GM12878 (cell line): ENCODE results near the gene NEBL. TPM values are rescaled to one million over a fixed set of nuclear protein-coding genes. Genes with fewer than 3 reads are reported as not detected.

Experiments used
- ATAC-seq: fragments of 200-7000 bp; cut with Tn5 transposase; 3 replicates; pipeline ENCODE4 v1.9.1; 2020; ENCODE audit warnings: mild to moderate bottlenecking, moderate library complexity
- BruUV-seq: library from RNA; stranded (reverse); fragments of 400-500 nt; replicated peaks from 2 replicates; lab custom pipeline; 2021; lab: Mats Ljungman, UMichigan
- CTCF ChIA-PET: fragments of 300-600 bp; sonication (Branson Sonifier 250); formaldehyde crosslinking; extraction: SDS; loops from one replicate; lab custom pipeline; 2021; ENCODE audit warnings: inconsistent platforms; lab: Yijun Ruan, JAX
- POLR2A ChIA-PET: fragments of 350-600 bp; formaldehyde crosslinking; extraction: SDS; loops from one replicate; lab custom pipeline; 2021; ENCODE audit warnings: inconsistent platforms; lab: Charles Lee
- RAD21 ChIA-PET: fragments of 300-600 bp; sonication (Branson Sonifier 250); formaldehyde crosslinking; loops from one replicate; lab custom pipeline; 2023; ENCODE audit warnings: antibody characterized with exemption; ENCODE audit not compliant: unreplicated experiment; lab: Charles Lee
- SMC1A ChIA-PET: fragments of 300-600 bp; sonication (Branson Sonifier 250); formaldehyde crosslinking; loops from one replicate; lab custom pipeline; 2023; ENCODE audit not compliant: unreplicated experiment, uncharacterized antibody; lab: Charles Lee
- DNase-seq: peaks from one replicate; pipeline ENCODE4 v3.0.0-alpha.2; 2011; ENCODE audit warnings: low read depth, low spot score
- FAIRE-seq: peaks from 3 replicates; lab custom pipeline; 2011; peaks lifted over from hg19 to GRCh38; lab: Jason Lieb, UNC
- H2AFZ ChIP-seq: 2 replicates; pipeline ENCODE4 v1.6.0; 2011; ENCODE audit warnings: low read depth, low read length, control low read depth; ENCODE audit not compliant: control insufficient read depth
- H3K27ac ChIP-seq: 2 replicates; pipeline ENCODE4 v1.5.1; 2011; ENCODE audit warnings: control low read depth; ENCODE audit not compliant: control insufficient read depth, insufficient read depth
- H3K27me3 ChIP-seq, 2 experiments: replicated peaks in 1 of 2; 2 replicates each; pipeline versions ENCODE4 v1.6.0 to v1.6.1; 2011; ENCODE audit warnings: low read length in 1 of 2; ENCODE audit not compliant: control insufficient read depth in 2 of 2, insufficient read depth in 2 of 2
- H3K36me3 ChIP-seq, 2 experiments: 2 replicates each; pipeline ENCODE4 v1.5.1; 2011; ENCODE audit warnings: low read length in 1 of 2; ENCODE audit not compliant: control insufficient read depth in 2 of 2, insufficient read depth in 2 of 2
- H3K4me1 ChIP-seq: 2 replicates; pipeline ENCODE4 v1.6.1; 2011; ENCODE audit warnings: mild to moderate bottlenecking, low read length, moderate library complexity, mixed read lengths; ENCODE audit not compliant: control insufficient read depth, insufficient read depth
- H3K4me2 ChIP-seq: 2 replicates; pipeline ENCODE4 v1.6.0; 2011; ENCODE audit warnings: control low read depth; ENCODE audit not compliant: control insufficient read depth, insufficient read depth
- H3K4me3 ChIP-seq: fragments of 200-600 bp; sonication (generic); 2 replicates; pipeline ENCODE4 v1.5.1; 2016
- H3K79me2 ChIP-seq: 2 replicates; pipeline ENCODE4 v1.6.0; 2011; ENCODE audit warnings: low read length; ENCODE audit not compliant: control insufficient read depth, insufficient read depth
- H3K9ac ChIP-seq: 2 replicates; pipeline ENCODE4 v1.8.0; 2011; ENCODE audit warnings: low read length, control low read depth, mixed read lengths; ENCODE audit not compliant: control insufficient read depth, insufficient read depth
- H3K9me3 ChIP-seq: replicated peaks from 3 replicates; pipeline ENCODE4 v1.5.1; 2011; ENCODE audit warnings: mild to moderate bottlenecking, low read length; ENCODE audit not compliant: control insufficient read depth, insufficient read depth
- H4K20me1 ChIP-seq: 2 replicates; pipeline ENCODE4 v1.6.0; 2011; ENCODE audit not compliant: control insufficient read depth, insufficient read depth
- BACH1 ChIP-seq: fragments of 450-650 bp; IDR thresholded peaks from 2 replicates; pipeline ENCODE4 v1.6.1; 2017; ENCODE audit warnings: mild to moderate bottlenecking, borderline replicate concordance
- CREB1 ChIP-seq: IDR thresholded peaks from 2 replicates; pipeline ENCODE4 v1.6.1; 2012; ENCODE audit warnings: low read depth, mild to moderate bottlenecking, inconsistent platforms
- DPF2 ChIP-seq: fragments of 450-650 bp; IDR thresholded peaks from 2 replicates; pipeline ENCODE4 v1.6.1; 2017; ENCODE audit warnings: mild to moderate bottlenecking
- E2F8 ChIP-seq: fragments of 450-650 bp; IDR thresholded peaks from 2 replicates; pipeline ENCODE4 v1.6.1; 2018; ENCODE audit warnings: mild to moderate bottlenecking, low read depth, moderate library complexity; ENCODE audit not compliant: partially characterized antibody
- E4F1 ChIP-seq: fragments of 450-650 bp; IDR thresholded peaks from 2 replicates; pipeline ENCODE4 v1.6.1; 2018; ENCODE audit warnings: borderline replicate concordance, mild to moderate bottlenecking; ENCODE audit not compliant: partially characterized antibody
- KDM1A ChIP-seq: fragments of 200-600 bp; sonication (generic); IDR thresholded peaks from 2 replicates; pipeline ENCODE4 v1.6.1; 2016; ENCODE audit warnings: borderline replicate concordance
- MYC ChIP-seq: IDR thresholded peaks from 2 replicates; pipeline ENCODE4 v1.6.1; 2011; ENCODE audit warnings: mild to moderate bottlenecking, low read length, moderate library complexity, inconsistent platforms; ENCODE audit not compliant: insufficient read depth, insufficient replicate concordance, insufficient read length, severe bottlenecking
- NFXL1 ChIP-seq: fragments of 450-650 bp; IDR thresholded peaks from 2 replicates; pipeline ENCODE4 v1.6.1; 2017; ENCODE audit warnings: antibody characterized with exemption, mild to moderate bottlenecking, borderline replicate concordance
- RBBP5 ChIP-seq: fragments of 200-600 bp; sonication (generic); conservative IDR thresholded peaks from 2 replicates; pipeline ENCODE4 v1.6.1; 2016
- RFX5 ChIP-seq: IDR thresholded peaks from 2 replicates; pipeline ENCODE4 v1.6.1; 2011; ENCODE audit warnings: low read depth, low read length, improper control_type of control experiment
- USF1 ChIP-seq: IDR thresholded peaks from 2 replicates; pipeline ENCODE4 v1.6.1; 2011; ENCODE audit warnings: borderline replicate concordance, low read depth, mild to moderate bottlenecking, moderate library complexity, mixed read lengths, low read length; ENCODE audit not compliant: insufficient read depth; ENCODE audit errors: extremely low read length
- ZBTB40 ChIP-seq: fragments of 450-650 bp; IDR thresholded peaks from 2 replicates; pipeline ENCODE4 v1.6.1; 2016; ENCODE audit warnings: mild to moderate bottlenecking, moderate library complexity, borderline replicate concordance
- ZNF24 ChIP-seq: fragments of 450-650 bp; IDR thresholded peaks from 2 replicates; pipeline ENCODE4 v1.6.1; 2017; ENCODE audit warnings: antibody characterized with exemption, mild to moderate bottlenecking
- WGBS: methylation state at CpG from one replicate; pipeline ENCODE4 v1.1.6; 2016; ENCODE audit warnings: low lambda C conversion rate; ENCODE audit not compliant: insufficient replicate concordance, insufficient coverage; ENCODE audit errors: missing lambda C conversion rate; 5-methylcytosine and 5-hydroxymethylcytosine counted together
- in situ Hi-C: fragments of 300-500 bp; cut with MboI; formaldehyde crosslinking; loops from 9 replicates; pipeline ENCODE4 v1.14.3; 2018; ENCODE audit warnings: mixed read lengths
- intact Hi-C: fragments of 100-400 bp; cut with micrococcal nuclease; formaldehyde crosslinking; loops from one replicate; pipeline ENCODE4 v1.14.2; 2022; ENCODE audit not compliant: unreplicated experiment
- polyA plus RNA-seq, 11 experiments: library from polyadenylated mRNA; depleted of rRNA in 4 of 11; unstranded in 6 of 11; stranded (reverse) in 5 of 11; fragments of >200 nt; fragmentation: Nextera tagmentation in 4 of 11; fragmentation: Illumina TruSeq in 1 of 11; extraction: Ambion mirVana in 4 of 11; extraction: Trizol in 1 of 11; gene quantifications; 1 replicate in 1 of 11; 2 replicates in 10 of 11; pipeline versions ENCODE4 v1.2.1 to v1.2.3, GENCODE V29; 2011 to 2016; ENCODE audit warnings: inconsistent platforms in 2 of 11, missing spikeins in 2 of 11, low read depth in 1 of 11
- total RNA-seq, 4 experiments: library from RNA; depleted of rRNA in 3 of 4; stranded (reverse); fragments of >200 nt in 3 of 4; fragmentation: Illumina TruSeq in 1 of 4; extraction: Trizol in 1 of 4; gene quantifications; 2 replicates each; pipeline versions ENCODE4 v1.2.1 to v1.2.3, GENCODE V29; 2013 to 2021

NEBL gene
- total and polyA plus RNA-seq, 10 of the 15 experiments (the other 5 are each of a cell fraction or from before 2014, with no cell fraction given) = 0.04 to 0.56 (median 0.11) TPM; not detected in 6

- TF ChIP-seq MYC = no peak
- no peak for TF ChIP-seq DPF2
- TF ChIP-seq ZBTB40 = no peak
These were observed 152.3 kb downstream of the NEBL start (continued) for GRCh38 chr10:20744821-20745220.

GRCh38 chr10:20743942-20744341 lies 153.2 kb downstream of the NEBL start:
- Histone ChIP-seq H3K79me2 (no peaks in the 10 kb centered on the region), H2AFZ (no peak overlapping the region), H4K20me1 (no peaks in the 10 kb centered on the region), H3K4me3 (no peak overlapping the region), H3K27me3 (no peaks in the 10 kb centered on the region), H3K36me3 (no peaks in the 10 kb centered on the region), H3K9ac (no peak overlapping the region), H3K4me2 (no peak overlapping the region)
- FAIRE-seq = no peak
- ChIA-PET CTCF (no interaction called here), RAD21 (no interaction called here), POLR2A (no interaction called here), SMC1A (no interaction called here)
- ATAC-seq = no peak
- intact Hi-C loops = no loop called here
- TF ChIP-seq USF1 (no peak), KDM1A (no peak), ZNF24 (no peak), RBBP5 (no peak), BACH1 (no peak), NFXL1 (no peak), E2F8 (no peak), RFX5 (no peak), CREB1 (no peak), E4F1 (no peak)
- TF ChIP-seq, all 136 proteins: peak for 0
- H3K9me3 ChIP-seq = no peaks in the 10 kb centered on the region
- in situ Hi-C loops = no loop called here
- H3K4me1 ChIP-seq = no peaks in the 10 kb centered on the region
- no peak for DNase-seq
- H3K27ac ChIP-seq = no peak overlapping the region
- BruUV-seq = no TSS peak
- WGBS = 18% methylated on average over 5 of the region's 5 CpGs
